HCT116 (cell line): ENCODE measurements around the gene BPIFB6. TPM values are rescaled to one million over a fixed set of nuclear protein-coding genes. Genes with fewer than 3 reads are reported as not detected.

Experiments
- ATAC-seq: fragments of 200-7000 bp; cut with Tn5 transposase; 2 replicates; pipeline ENCODE4 v1.9.1; 2020; ENCODE audit warnings: mild to moderate bottlenecking, moderate library complexity
- BruUV-seq: library from RNA; stranded (reverse); fragments of 400-500 nt; replicated peaks from 2 replicates; lab custom pipeline; 2021; lab: Mats Ljungman, UMichigan
- CTCF ChIA-PET: fragments of 300-600 bp; sonication (Branson Sonifier 250); formaldehyde crosslinking; loops from one replicate; lab custom pipeline; 2021; ENCODE audit warnings: antibody characterized with exemption; lab: Charles Lee
- POLR2A ChIA-PET: fragments of 300-600, 350-600 bp; sonication (Branson Sonifier 250); formaldehyde crosslinking; loops from one replicate; lab custom pipeline; 2021; ENCODE audit warnings: antibody characterized with exemption; lab: Charles Lee
- RAD21 ChIA-PET, 2 experiments: fragments of 300-600 bp; sonication (Branson Sonifier 250); formaldehyde crosslinking; loops; one replicate each; lab custom pipeline; 2023; ENCODE audit warnings: low total read pairs in 2 of 2; ENCODE audit not compliant: uncharacterized antibody in 2 of 2, unreplicated experiment in 2 of 2, low non-redundant PET in 1 of 2; lab: Charles Lee
- DNase-seq: peaks from one replicate; pipeline ENCODE4 v3.0.0-alpha.2; 2010; ENCODE audit warnings: low read depth, low spot score
- H2AFZ ChIP-seq: fragments of 200-600 bp; shearing (Covaris generic), sonication (generic); 2 replicates; pipeline ENCODE4 v1.6.1; 2017; ENCODE audit warnings: low read depth, mixed run types, mixed read lengths, antibody characterized with exemption, low read length; ENCODE audit not compliant: poor library complexity, severe bottlenecking
- H3K27ac ChIP-seq: 2 replicates; pipeline ENCODE4 v1.5.1; 2012; ENCODE audit warnings: low read depth, low read length
- H3K27me3 ChIP-seq: fragments of 200-600 bp; sonication (generic); 2 replicates; pipeline ENCODE4 v1.6.1; 2016; ENCODE audit warnings: mixed run types, low read length, mixed read lengths; ENCODE audit not compliant: insufficient read depth
- H3K36me3 ChIP-seq, 2 experiments: fragments of 200-500 bp in 1 of 2; fragments of 200-600 bp in 1 of 2; sonication (Bioruptor generic) in 1 of 2; sonication (generic) in 1 of 2; 2 replicates each; pipeline versions ENCODE4 v1.5.1 to v1.6.1; 2014 to 2016; ENCODE audit warnings: low read length in 2 of 2, inconsistent platforms in 1 of 2, mixed read lengths in 1 of 2, mixed run types in 1 of 2; ENCODE audit not compliant: insufficient read depth in 2 of 2, control insufficient read depth in 1 of 2
- H3K4me1 ChIP-seq, 2 experiments: fragments of 200-600 bp in 1 of 2; sonication (generic) in 1 of 2; 2 replicates each; pipeline versions ENCODE4 v1.5.1 to v1.6.1; 2012 to 2017; ENCODE audit warnings: low read length in 2 of 2, inconsistent platforms in 1 of 2, mild to moderate bottlenecking in 1 of 2, mixed read lengths in 1 of 2, mixed run types in 1 of 2, moderate library complexity in 1 of 2; ENCODE audit not compliant: insufficient read depth in 2 of 2, control insufficient read depth in 1 of 2
- H3K4me2 ChIP-seq: fragments of 200-600 bp; sonication (generic); 2 replicates; pipeline ENCODE4 v1.6.1; 2017; ENCODE audit warnings: mixed run types, low read length, mixed read lengths
- H3K4me3 ChIP-seq, 2 experiments: fragments of 200-600 bp in 1 of 2; sonication (generic) in 1 of 2; replicated peaks in 1 of 2; 2 replicates each; pipeline ENCODE4 v1.5.1; 2011 to 2016; ENCODE audit warnings: low read length in 2 of 2, control low read depth in 1 of 2, low read depth in 1 of 2, mild to moderate bottlenecking in 1 of 2, mixed read lengths in 1 of 2, mixed run types in 1 of 2
- H3K79me2 ChIP-seq: fragments of 200-600 bp; sonication (generic); 2 replicates; pipeline ENCODE4 v1.6.1; 2017; ENCODE audit warnings: mild to moderate bottlenecking, mixed run types, low read length, moderate library complexity, mixed read lengths; ENCODE audit not compliant: insufficient read depth
- H3K9ac ChIP-seq: fragments of 200-600 bp; sonication (generic); 2 replicates; pipeline ENCODE4 v1.6.1; 2016; ENCODE audit warnings: low read length, mixed read lengths
- H3K9me2 ChIP-seq: fragments of 200-600 bp; sonication (generic), shearing (Covaris generic); 2 replicates; pipeline ENCODE4 v1.6.1; 2017; ENCODE audit warnings: mixed run types, mild to moderate bottlenecking, moderate library complexity; ENCODE audit not compliant: insufficient read depth
- H3K9me3 ChIP-seq, 2 experiments: fragments of 200-500 bp in 1 of 2; fragments of 200-600 bp in 1 of 2; sonication (Bioruptor generic) in 1 of 2; sonication (generic) in 1 of 2; 2 replicates each; pipeline ENCODE4 v1.6.1; 2014 to 2017; ENCODE audit warnings: low read length in 2 of 2, mixed read lengths in 2 of 2, inconsistent platforms in 1 of 2, low read depth in 1 of 2, mild to moderate bottlenecking in 1 of 2, mixed run types in 1 of 2, moderate library complexity in 1 of 2; ENCODE audit not compliant: control insufficient read depth in 1 of 2, insufficient read depth in 1 of 2
- H4K20me1 ChIP-seq: fragments of 200-600 bp; sonication (generic), shearing (Covaris generic); 2 replicates; pipeline ENCODE4 v1.6.1; 2017; ENCODE audit warnings: mixed run types, mild to moderate bottlenecking, moderate library complexity; ENCODE audit not compliant: insufficient read depth
- ATF3 ChIP-seq: IDR thresholded peaks from 2 replicates; pipeline ENCODE4 v1.6.1; 2012
- CBX3 ChIP-seq: IDR thresholded peaks from 2 replicates; pipeline ENCODE4 v1.6.1; 2012; ENCODE audit warnings: low read depth
- CEBPB ChIP-seq: IDR thresholded peaks from 2 replicates; pipeline ENCODE4 v1.6.1; 2012; ENCODE audit warnings: low read depth
- EZH2 ChIP-seq: fragments of 200-600 bp; sonication (generic); IDR thresholded peaks from 2 replicates; pipeline ENCODE4 v1.6.1; 2017; ENCODE audit warnings: antibody characterized with exemption, mixed run types
- EZH2phosphoT487 ChIP-seq: fragments of 200-600 bp; IDR thresholded peaks from 2 replicates; pipeline ENCODE4 v1.6.1; 2018; ENCODE audit warnings: antibody characterized with exemption, borderline replicate concordance
- FOSL1 ChIP-seq: IDR thresholded peaks from 2 replicates; pipeline ENCODE4 v1.6.1; 2012; ENCODE audit warnings: low read depth
- JUND ChIP-seq: IDR thresholded peaks from 2 replicates; pipeline ENCODE4 v1.6.1; 2012
- MAX ChIP-seq: IDR thresholded peaks from 2 replicates; pipeline ENCODE4 v1.6.1; 2012
- POLR2AphosphoS5 ChIP-seq: IDR thresholded peaks from 2 replicates; pipeline ENCODE4 v1.6.1; 2011; ENCODE audit warnings: mild to moderate bottlenecking, low read depth, low read length, moderate library complexity
- REST ChIP-seq: IDR thresholded peaks from 2 replicates; pipeline ENCODE4 v1.6.1; 2012; ENCODE audit warnings: low read depth
- SIN3A ChIP-seq: IDR thresholded peaks from 2 replicates; pipeline ENCODE4 v1.6.1; 2012; ENCODE audit warnings: low read depth
- SP1 ChIP-seq: IDR thresholded peaks from 2 replicates; pipeline ENCODE4 v1.6.1; 2012; ENCODE audit warnings: low read depth
- TCF7L2 ChIP-seq: IDR thresholded peaks from 2 replicates; pipeline ENCODE4 v1.7.0; 2011; ENCODE audit warnings: borderline replicate concordance, inconsistent platforms; ENCODE audit not compliant: insufficient read depth, insufficient read length; ENCODE audit errors: extremely low read depth
- YY1 ChIP-seq: IDR thresholded peaks from 2 replicates; pipeline ENCODE4 v1.6.1; 2011; ENCODE audit warnings: low read length, low read depth, moderate library complexity, mild to moderate bottlenecking; ENCODE audit not compliant: insufficient replicate concordance; ENCODE audit errors: extremely low read depth
- ZBTB33 ChIP-seq: IDR thresholded peaks from 2 replicates; pipeline ENCODE4 v1.6.1; 2011; ENCODE audit warnings: mild to moderate bottlenecking, low read length, moderate library complexity; ENCODE audit not compliant: insufficient replicate concordance; ENCODE audit errors: extremely low read depth
- ZNF274 ChIP-seq: fragments of 200-500 bp; sonication (Bioruptor generic); IDR thresholded peaks from 2 replicates; pipeline ENCODE4 v1.6.1; 2014; ENCODE audit warnings: mild to moderate bottlenecking, low read depth, low read length, inconsistent platforms
- intact Hi-C: fragments of 100-400 bp; cut with micrococcal nuclease; formaldehyde crosslinking; loops from 2 replicates; pipeline ENCODE4 v1.10.0; 2022
- total RNA-seq: library from RNA; stranded (reverse); gene quantifications from one replicate; pipeline ENCODE4 v1.2.1, GENCODE V29; 2021; ENCODE audit not compliant: unreplicated experiment

BPIFB6 gene
- total RNA-seq, 1 experiment from 2014 or later = not detected

GRCh38 chr20:33079259-33079658 is 47.8 kb downstream of the BPIFB6 start, which contains the start of gene BPIFB4:
TSS of gene BPIFB4 (plus strand) at chr20:33079643. CDS start at chr20:33081527, 1,884 bp downstream.
- Histone ChIP-seq H3K79me2 (no peaks in the 10 kb centered on the region), H3K27me3 (no peaks in the 10 kb centered on the region), H3K9me2 (no peaks in the 10 kb centered on the region), H3K36me3 (no peaks in the 10 kb centered on the region), H4K20me1 (no peaks in the 10 kb centered on the region), H3K4me1 (peaks cover 8 to 17% of the 10 kb centered on the region in 2 experiments; a peak in 3 of 4 replicates), H3K9ac (no peak within 1 kb of the TSS), H3K4me3 (no peak within 1 kb of the TSS), H3K4me2 (no peak within 1 kb of the TSS), H2AFZ (no peak within 1 kb of the TSS), H3K9me3 (no peaks in the 10 kb centered on the region), H3K27ac (no peak within 1 kb of the TSS)
- ChIA-PET RAD21 (no interaction called here), POLR2A (no interaction called here), CTCF (no interaction called here)
- DNase-seq (no peak), ATAC-seq (no peak)
- no TSS peak for BruUV-seq
- intact Hi-C loops = loop anchor here (5.0 kb wide), 1 partner anchor 287 kb away; no protein-coding TSS in a partner anchor
- no peak for TF ChIP-seq TCF7L2
- TF ChIP-seq YY1 = no peak
- no peak for TF ChIP-seq JUND
- TF ChIP-seq POLR2AphosphoS5 = no peak
- no peak for TF ChIP-seq REST
- TF ChIP-seq MAX = no peak
- TF ChIP-seq SIN3A = no peak
- TF ChIP-seq CBX3 = no peak
- no peak for TF ChIP-seq ATF3
- TF ChIP-seq SP1 = no peak
- TF ChIP-seq ZNF274 = no peak
- TF ChIP-seq ZBTB33 = no peak
- TF ChIP-seq CEBPB = no peak
- TF ChIP-seq FOSL1 = no peak
- TF ChIP-seq EZH2 = no peak
- no peak for TF ChIP-seq EZH2phosphoT487
